CD4-positive, CD25-positive, alpha-beta regulatory T cell (primary cell): ENCODE measurements around the gene PODNL1. TPM values are rescaled to one million over a fixed set of nuclear protein-coding genes. Genes with fewer than 3 reads are reported as not detected.
A peak's percentile ranks its signal among the peaks of the same experiment; 100 is the strongest.
"Not testable (repeated sequence)": the region's sequence is repeated elsewhere in the genome, so short reads cannot be mapped to it uniquely, and the experiment has no call there.

Source experiments
- ATAC-seq, 2 donors: fragments of 150-1000 bp; cut with Tn5 transposase; one replicate each; pipeline ENCODE4 v1.10.0; 2021; ENCODE audit warnings: low read depth in 2 of 2, moderate number of reproducible peaks in 2 of 2, moderate library complexity in 1 of 2
- DNase-seq, 3 donors: peaks; one replicate each; pipeline versions ENCODE4 v3.0.0 to v3.0.0-alpha.2; 2012 to 2022; ENCODE audit warnings: mixed read lengths in 1 of 3
- H3K27ac ChIP-seq: one replicate; pipeline ENCODE4 v1.7.0; 2013; ENCODE audit warnings: mild to moderate bottlenecking, low read length; ENCODE audit not compliant: insufficient read depth, poor library complexity, severe bottlenecking
- H3K27me3 ChIP-seq: one replicate; pipeline ENCODE4 v1.7.0; 2013; ENCODE audit warnings: low read length; ENCODE audit not compliant: control insufficient read depth, insufficient read depth
- H3K36me3 ChIP-seq: one replicate; pipeline ENCODE4 v1.7.0; 2013; ENCODE audit warnings: mild to moderate bottlenecking, low read length, moderate library complexity; ENCODE audit not compliant: control insufficient read depth, insufficient read depth
- H3K4me1 ChIP-seq: 2 replicates; pipeline ENCODE4 v1.7.0; 2013; ENCODE audit warnings: mild to moderate bottlenecking, low read length; ENCODE audit not compliant: insufficient read depth, control insufficient read depth, poor library complexity, severe bottlenecking
- H3K4me3 ChIP-seq: one replicate; pipeline ENCODE4 v1.7.0; 2013; ENCODE audit warnings: low read depth, mild to moderate bottlenecking, low read length, moderate library complexity
- H3K9me3 ChIP-seq, 2 experiments: 1 replicate in 1 of 2; 2 replicates in 1 of 2; pipeline ENCODE4 v1.7.0; 2013; ENCODE audit warnings: low read length in 2 of 2, mild to moderate bottlenecking in 1 of 2, moderate library complexity in 1 of 2; ENCODE audit not compliant: control insufficient read depth in 2 of 2
- H3K27ac Mint-ChIP-seq, 3 donors: one replicate each; pipeline ENCODE4 v1.8.0; 2020 to 2022; ENCODE audit warnings: mild to moderate bottlenecking in 3 of 3, mixed read lengths in 3 of 3, moderate library complexity in 2 of 3
- H3K27me3 Mint-ChIP-seq: one replicate; pipeline ENCODE4 v1.8.0; 2022; ENCODE audit warnings: mild to moderate bottlenecking, mixed read lengths
- H3K36me3 Mint-ChIP-seq: one replicate; pipeline ENCODE4 v1.8.0; 2020; ENCODE audit warnings: mixed read lengths
- H3K4me1 Mint-ChIP-seq, 4 donors: one replicate each; pipeline ENCODE4 v1.8.0; 2020 to 2022; ENCODE audit warnings: mixed read lengths in 4 of 4, mild to moderate bottlenecking in 1 of 4
- H3K4me3 Mint-ChIP-seq, 4 donors: one replicate each; pipeline ENCODE4 v1.8.0; 2020 to 2022; ENCODE audit warnings: mild to moderate bottlenecking in 4 of 4, mixed read lengths in 4 of 4, moderate library complexity in 3 of 4
- H3K9me3 Mint-ChIP-seq, 7 donors: one replicate each; pipeline ENCODE4 v1.8.0; 2020 to 2022; ENCODE audit warnings: mixed read lengths in 7 of 7, mild to moderate bottlenecking in 3 of 7, moderate library complexity in 2 of 7
- polyA plus RNA-seq, 4 donors: library from polyadenylated mRNA; unstranded; fragments of 300-500 nt; fragmentation: Illumina TruSeq; gene quantifications; one replicate each; pipeline ENCODE4 v1.2.3, GENCODE V29; 2021
- total RNA-seq: library from RNA; stranded (reverse); gene quantifications from one replicate; pipeline ENCODE4 v1.2.3, GENCODE V29; 2022

PODNL1 gene
- total and polyA plus RNA-seq, 5 donors from 2014 or later: 0.52 TPM; not detected in 4

GRCh38 chr19:13929340-13929739 is 8.9 kb downstream of the PODNL1 start:
- DNase-seq: no peak
- Mint-ChIP-seq H3K27ac (no peak overlapping the region), H3K36me3 (peaks cover 15% of the 10 kb centered on the region), H3K4me3 (no peak overlapping the region), H3K4me1 (peaks cover 0 to 6% (median 2%) of the 10 kb centered on the region in 4 donors), H3K27me3 (peaks cover 5% of the 10 kb centered on the region), H3K9me3 (no peaks in the 10 kb centered on the region)
- H3K4me1 ChIP-seq: no peaks in the 10 kb centered on the region
- no peak for ATAC-seq
- no peaks in the 10 kb centered on the region for H3K27me3 ChIP-seq
- no peak overlapping the region for H3K27ac ChIP-seq
- H3K4me3 ChIP-seq: no peak overlapping the region
- H3K9me3 ChIP-seq: no peaks in the 10 kb centered on the region
- H3K36me3 ChIP-seq: peaks cover 13% of the 10 kb centered on the region

- no peak for DNase-seq
- Mint-ChIP-seq H3K27me3 (no peaks in the 10 kb centered on the region), H3K36me3 (peaks cover 29% of the 10 kb centered on the region), H3K4me3 (no peak overlapping the region), H3K9me3 (no peaks in the 10 kb centered on the region), H3K27ac (peak overlapping the region in 1 of 3 donors; percentile 25), H3K4me1 (no peaks in the 10 kb centered on the region)
- Histone ChIP-seq H3K27ac (no peak overlapping the region), H3K9me3 (no peaks in the 10 kb centered on the region), H3K4me1 (no peaks in the 10 kb centered on the region), H3K4me3 (no peak overlapping the region), H3K36me3 (peaks cover 21% of the 10 kb centered on the region), H3K27me3 (no peaks in the 10 kb centered on the region)
- no peak for ATAC-seq
Observed at GRCh38 chr19:13926715-13927114, 11.5 kb downstream of the PODNL1 start.

- peaks cover 35% of the 10 kb centered on the region for H3K36me3 Mint-ChIP-seq
- H3K36me3 ChIP-seq: peaks cover 23% of the 10 kb centered on the region
- no peak for ATAC-seq
- no peak overlapping the region for H3K27ac Mint-ChIP-seq
- no peak for DNase-seq
- no peaks in the 10 kb centered on the region for H3K27me3 Mint-ChIP-seq
- H3K4me3 ChIP-seq: no peak overlapping the region
- H3K4me1 Mint-ChIP-seq: peaks cover 0 to 2% (median 0%) of the 10 kb centered on the region in 4 donors
- H3K9me3 Mint-ChIP-seq: peaks cover 0 to 2% (median 0%) of the 10 kb centered on the region in 7 donors
- no peaks in the 10 kb centered on the region for H3K9me3 ChIP-seq
- no peak overlapping the region for H3K4me3 Mint-ChIP-seq
- H3K27ac ChIP-seq: no peak overlapping the region
- no peaks in the 10 kb centered on the region for H3K4me1 ChIP-seq
- H3K27me3 ChIP-seq: no peaks in the 10 kb centered on the region
Observed at GRCh38 chr19:13926010-13926409, 12.2 kb downstream of the PODNL1 start.

GRCh38 chr19:13923194-13923987 is 14.8 kb downstream of the PODNL1 start:
- peaks cover 34% of the 10 kb centered on the region for H3K36me3 ChIP-seq

GRCh38 chr19:13922118-13922517 is 16.1 kb downstream of the PODNL1 start:
- H3K36me3 Mint-ChIP-seq: peaks cover 32% of the 10 kb centered on the region
- DNase-seq, H3K27ac Mint-ChIP-seq, H3K4me3 ChIP-seq, H3K4me1 ChIP-seq, ATAC-seq, H3K4me1 Mint-ChIP-seq, H3K4me3 Mint-ChIP-seq, H3K27me3 Mint-ChIP-seq, H3K9me3 Mint-ChIP-seq, H3K27me3 ChIP-seq, H3K9me3 ChIP-seq, H3K27ac ChIP-seq: not testable (repeated sequence)
- peaks cover 31% of the 10 kb centered on the region for H3K36me3 ChIP-seq

More at GRCh38 chr19:13923194-13923987, 14.8 kb downstream of the PODNL1 start:
- H3K9me3 ChIP-seq: no peaks in the 10 kb centered on the region
- H3K4me1 Mint-ChIP-seq: peaks cover 0 to 4% (median 0%) of the 10 kb centered on the region in 4 donors
- peaks cover 36% of the 10 kb centered on the region for H3K36me3 Mint-ChIP-seq
- DNase-seq (no peak), ATAC-seq (no peak)
- H3K27me3 Mint-ChIP-seq: no peaks in the 10 kb centered on the region
- no peaks in the 10 kb centered on the region for H3K27me3 ChIP-seq
- H3K4me1 ChIP-seq: no peaks in the 10 kb centered on the region
- no peak overlapping the region for H3K4me3 Mint-ChIP-seq
- peaks cover 0 to 3% (median 0%) of the 10 kb centered on the region in 7 donors for H3K9me3 Mint-ChIP-seq
- H3K27ac ChIP-seq: no peak overlapping the region
- no peak overlapping the region for H3K27ac Mint-ChIP-seq
- no peak overlapping the region for H3K4me3 ChIP-seq

GRCh38 chr19:13920940-13921747 is 17.1 kb downstream of the PODNL1 start:
- Mint-ChIP-seq H3K36me3 (peaks cover 28% of the 10 kb centered on the region), H3K27ac (peak overlapping the region in 2 of 3 donors; percentile 62 to 80), H3K4me3 (no peak overlapping the region), H3K9me3 (peaks cover 0 to 3% (median 0%) of the 10 kb centered on the region in 7 donors), H3K4me1 (peaks cover 0 to 4% (median 0%) of the 10 kb centered on the region in 4 donors), H3K27me3 (no peaks in the 10 kb centered on the region)
- Histone ChIP-seq H3K4me1 (no peaks in the 10 kb centered on the region), H3K4me3 (no peak overlapping the region), H3K27me3 (no peaks in the 10 kb centered on the region), H3K27ac (no peak overlapping the region), H3K36me3 (peaks cover 28% of the 10 kb centered on the region), H3K9me3 (no peaks in the 10 kb centered on the region)
- ATAC-seq (peak in 1 of 2 donors; percentile 51), DNase-seq (peak in 2 of 3 donors; percentile 21 to 65)

- Histone ChIP-seq H3K9me3 (no peaks in the 10 kb centered on the region), H3K27ac (no peak overlapping the region), H3K4me3 (no peak overlapping the region), H3K36me3 (peaks cover 33% of the 10 kb centered on the region), H3K4me1 (no peaks in the 10 kb centered on the region), H3K27me3 (no peaks in the 10 kb centered on the region)
- no peaks in the 10 kb centered on the region for H3K27me3 Mint-ChIP-seq
- no peak overlapping the region for H3K4me3 Mint-ChIP-seq
- H3K36me3 Mint-ChIP-seq: peaks cover 28% of the 10 kb centered on the region
- peaks cover 0 to 4% (median 0%) of the 10 kb centered on the region in 4 donors for H3K4me1 Mint-ChIP-seq
- H3K27ac Mint-ChIP-seq: peak overlapping the region in 1 of 3 donors; percentile 62
- peaks cover 0 to 3% (median 0%) of the 10 kb centered on the region in 7 donors for H3K9me3 Mint-ChIP-seq
- ATAC-seq (no peak), DNase-seq (no peak)
Observed at GRCh38 chr19:13920524-13920923, 17.7 kb downstream of the PODNL1 start.
